Measurements from ENCODE around the gene FAM3A. TPM values are rescaled to one million over a fixed set of nuclear protein-coding genes. Genes with fewer than 3 reads are reported as not detected.

Gene FAM3A
- total and polyA plus RNA-seq, 3 experiments from 2014 or later: 28.4 to 29.6 (median 29.4) TPM

DNA sequence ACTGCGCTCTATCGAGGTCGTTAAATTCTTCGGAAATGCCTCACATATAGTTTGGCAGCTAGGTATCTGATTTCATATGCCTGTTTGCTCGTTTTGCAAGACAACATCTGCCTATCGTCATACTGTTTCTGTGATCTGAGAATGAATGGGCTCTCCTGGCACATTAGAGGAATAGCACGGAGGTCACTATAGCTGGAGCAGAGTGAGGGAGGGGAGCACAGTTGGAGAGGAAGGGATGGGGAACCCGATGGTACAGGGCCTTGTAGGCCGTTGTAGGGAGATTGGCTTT is 31.9 kb upstream of the FAM3A start:
- CTCF ChIA-PET: interaction anchor here (0.9 to 1.4 kb wide), 3 partner anchors 57 to 577 kb away, joined by 3 read pairs; partner anchors contain the start of genes HCFC1 and SLC10A3

DNA sequence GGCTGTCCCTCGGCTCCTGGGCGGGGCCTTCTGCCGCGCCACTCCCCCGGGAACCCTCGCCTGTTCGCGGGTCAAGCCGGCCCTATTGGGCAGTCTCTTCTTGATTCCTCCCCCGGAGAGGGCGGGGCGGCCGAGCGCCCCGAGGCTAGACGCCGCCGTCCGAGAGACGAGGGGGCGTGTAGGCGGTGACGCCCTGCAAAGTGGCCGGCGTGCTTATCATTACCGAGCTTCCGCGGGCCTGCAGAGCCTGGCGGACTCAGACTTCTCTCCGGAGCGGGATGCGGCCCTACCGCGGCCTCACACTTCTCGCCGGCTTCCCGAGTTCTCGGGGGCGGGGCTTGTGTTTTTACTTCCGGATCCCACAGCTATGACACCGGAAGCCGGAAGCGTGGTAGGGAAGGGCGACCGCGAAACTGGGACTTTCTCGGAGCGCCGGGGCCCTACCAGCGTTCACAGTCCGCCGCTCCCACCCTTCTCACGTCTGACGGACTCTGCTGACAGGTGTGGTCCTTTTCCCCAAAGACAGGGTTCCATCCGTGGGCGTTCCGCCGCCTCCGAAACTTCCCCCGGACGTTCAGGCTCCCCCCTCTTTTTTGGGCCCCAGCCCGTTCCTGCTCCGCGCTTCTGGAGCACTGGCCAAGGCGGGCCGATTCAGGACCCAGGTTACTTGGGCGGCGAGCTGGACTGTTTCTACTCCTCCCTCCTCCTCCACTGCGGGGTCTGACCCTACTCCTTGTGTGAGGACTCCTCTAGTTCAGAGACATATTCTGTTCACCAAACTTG is 31.4 kb upstream of the FAM3A start, which contains the start of gene IKBKG:
IKBKG (plus strand) TSS at position 376 of the 783 bp plus-strand sequence. CDS start 4,383 bp downstream, outside the sequence.
- H3K9me3 Mint-ChIP-seq: no peaks in the 10 kb centered on the region
- DNase-seq: peak; percentile 81 to 92 (median 92)
- Histone ChIP-seq H3K27me3 (ENCODE audit: insufficient read depth, low read length, poor library complexity, severe bottlenecking) (no peaks in the 10 kb centered on the region), H3K36me3 (ENCODE audit: insufficient read depth, low read length) (no peaks in the 10 kb centered on the region), H3K4me3 (ENCODE audit: low read length) (peak within 1 kb of the TSS; percentile 93), H3K9me3 (ENCODE audit: low read length) (no peaks in the 10 kb centered on the region), H3K4me1 (ENCODE audit: insufficient read depth, low read length) (peaks cover 51% of the 10 kb centered on the region), H3K27ac (ENCODE audit: low read depth, low read length) (peak within 1 kb of the TSS; percentile 88)
- H3K4me3 Mint-ChIP-seq: peak within 1 kb of the TSS; percentile 85 to 95 (median 87)
- POLR2A ChIA-PET: interaction anchor here (1.1 kb wide), 1 partner anchor 149 kb away, joined by 5 read pairs; the partner anchor contains the start of gene RPL10
- peaks cover 0 to 2% of the 10 kb centered on the region in 2 donors for H3K27me3 Mint-ChIP-seq
- CTCF ChIA-PET: interaction anchor here (0.9 to 1.4 kb wide), 3 partner anchors 57 to 576 kb away, joined by 3 read pairs; partner anchors contain the start of genes HCFC1 and SLC10A3
- H3K4me1 Mint-ChIP-seq: peaks cover 34 to 58% (median 51%) of the 10 kb centered on the region in 3 donors
- H3K36me3 Mint-ChIP-seq: peaks cover 0 to 37% (median 3%) of the 10 kb centered on the region in 3 donors
- H3K27ac Mint-ChIP-seq: peak within 1 kb of the TSS; percentile 91 to 97 (median 94)

More for the DNA sequence above, 31.9 kb upstream of the FAM3A start:
- Mint-ChIP-seq H3K36me3 (peaks cover 0 to 39% (median 3%) of the 10 kb centered on the region in 3 donors), H3K4me1 (peaks cover 30 to 53% (median 45%) of the 10 kb centered on the region in 3 donors), H3K27ac (peak overlapping the region; percentile 91 to 97 (median 94)), H3K9me3 (no peaks in the 10 kb centered on the region), H3K27me3 (peaks cover 0 to 2% of the 10 kb centered on the region in 2 donors), H3K4me3 (peak overlapping the region; percentile 85 to 95 (median 87))
- POLR2A ChIA-PET: interaction anchor here (1.1 kb wide), 1 partner anchor 150 kb away, joined by 5 read pairs; the partner anchor contains the start of gene RPL10
- H3K27ac ChIP-seq (ENCODE audit: low read depth, low read length): peak overlapping the region; percentile 88
- H3K4me1 ChIP-seq (ENCODE audit: insufficient read depth, low read length): peaks cover 45% of the 10 kb centered on the region
- no peak for DNase-seq
- no peaks in the 10 kb centered on the region for H3K9me3 ChIP-seq (ENCODE audit: low read length)
- H3K36me3 ChIP-seq (ENCODE audit: insufficient read depth, low read length): no peaks in the 10 kb centered on the region
- H3K4me3 ChIP-seq (ENCODE audit: low read length): peak overlapping the region; percentile 93
- H3K27me3 ChIP-seq (ENCODE audit: insufficient read depth, low read length, poor library complexity, severe bottlenecking): no peaks in the 10 kb centered on the region

DNA sequence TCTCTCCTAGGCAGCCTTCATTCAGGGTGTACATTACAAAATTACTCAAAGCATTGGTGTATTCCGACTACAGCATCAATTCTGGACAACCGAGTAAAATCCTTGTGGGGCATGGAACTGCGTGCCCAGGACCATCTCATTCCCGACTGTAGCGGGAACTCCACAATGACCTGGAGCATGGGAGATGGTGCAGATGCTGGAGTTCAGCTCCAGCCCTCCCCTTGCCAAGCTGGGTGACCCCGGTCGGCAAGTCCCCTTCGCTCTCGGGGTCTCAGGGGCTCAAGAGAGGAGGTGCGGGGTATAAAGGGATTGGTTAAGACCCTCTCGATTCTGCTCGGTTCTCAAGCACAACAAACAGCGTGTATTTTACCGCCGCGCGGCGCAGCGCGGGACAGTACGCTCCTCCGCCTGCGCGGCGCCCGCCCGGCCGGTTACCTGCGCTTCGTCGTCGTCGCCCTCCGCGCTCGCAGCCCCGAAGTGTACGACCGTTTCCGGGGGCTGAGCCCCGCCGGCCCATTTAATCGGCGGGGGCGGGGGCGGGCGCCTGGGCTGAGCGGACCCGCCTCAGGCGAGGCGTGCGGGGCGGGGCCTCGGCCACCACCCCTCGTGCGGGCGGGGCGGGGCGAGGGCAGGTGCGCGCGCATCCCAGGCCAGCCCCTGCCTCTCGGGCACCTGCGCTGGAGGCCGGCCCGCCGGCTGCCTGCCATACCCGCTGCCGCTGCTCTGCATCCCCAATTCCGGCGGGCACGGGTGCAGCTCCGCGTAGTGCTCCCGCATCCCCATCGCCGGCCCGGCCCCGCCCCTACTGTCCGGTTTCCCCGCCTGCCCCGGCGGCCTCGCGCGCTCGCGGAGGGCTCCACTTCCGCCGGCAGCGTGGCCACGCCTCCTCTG is 30.6 kb upstream of the FAM3A start, which contains the start of gene G6PD:
G6PD (minus strand) TSS at position 493 of the 891 bp plus-strand sequence. CDS start 691 bp downstream, outside the sequence.
- H3K4me3 Mint-ChIP-seq: peak within 1 kb of the TSS; percentile 85 to 95 (median 87)
- peaks cover 0 to 31% (median 3%) of the 10 kb centered on the region in 3 donors for H3K36me3 Mint-ChIP-seq
- Histone ChIP-seq H3K27me3 (ENCODE audit: insufficient read depth, low read length, poor library complexity, severe bottlenecking) (no peaks in the 10 kb centered on the region), H3K36me3 (ENCODE audit: insufficient read depth, low read length) (no peaks in the 10 kb centered on the region), H3K27ac (ENCODE audit: low read depth, low read length) (peak within 1 kb of the TSS; percentile 88), H3K9me3 (ENCODE audit: low read length) (no peaks in the 10 kb centered on the region), H3K4me3 (ENCODE audit: low read length) (peak within 1 kb of the TSS; percentile 93), H3K4me1 (ENCODE audit: insufficient read depth, low read length) (peaks cover 59% of the 10 kb centered on the region)
- peaks cover 39 to 59% (median 54%) of the 10 kb centered on the region in 3 donors for H3K4me1 Mint-ChIP-seq
- H3K27ac Mint-ChIP-seq: peak within 1 kb of the TSS; percentile 91 to 97 (median 94)
- ChIA-PET POLR2A (interaction anchor here (0.6 kb wide), 1 partner anchor 196 kb away, joined by 4 read pairs; no protein-coding TSS in a partner anchor), CTCF (interaction anchor here (1.1 to 1.4 kb wide), 2 partner anchors 202 to 576 kb away, joined by 3 read pairs; partner anchors contain the start of gene HCFC1)
- no peaks in the 10 kb centered on the region for H3K9me3 Mint-ChIP-seq
- peaks cover 0 to under 1% of the 10 kb centered on the region in 2 donors for H3K27me3 Mint-ChIP-seq
- DNase-seq: peak in 4 of 5 donors; percentile 76 to 87 (median 82)

DNA sequence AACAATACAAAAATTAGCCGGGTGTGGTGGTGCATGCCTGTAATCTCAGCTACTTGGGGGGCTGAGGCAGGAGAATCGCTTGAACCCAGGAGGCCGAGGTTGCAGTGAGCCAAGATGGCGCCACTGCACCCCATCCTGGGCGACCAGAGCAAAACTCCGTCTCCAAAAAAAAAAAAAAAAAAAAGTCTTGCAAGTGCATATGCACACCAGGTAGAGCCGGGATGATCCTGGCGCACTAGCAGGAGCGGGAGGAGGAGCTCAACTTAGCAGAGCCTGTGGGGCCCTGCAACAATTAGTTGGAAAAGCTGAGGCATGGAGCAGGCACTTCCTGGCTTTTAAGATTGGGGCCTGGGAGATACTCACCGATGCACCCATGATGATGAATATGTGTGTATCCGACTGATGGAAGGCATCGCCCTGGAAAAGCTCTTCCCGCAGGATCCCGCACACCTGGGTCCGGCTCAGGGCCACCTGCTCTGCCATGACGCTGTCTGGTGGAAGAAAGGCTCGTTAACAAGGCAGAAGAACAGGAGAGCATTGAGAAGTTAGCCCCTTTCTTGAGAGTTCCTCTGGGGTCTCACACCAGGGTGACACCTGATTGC is 29.7 kb upstream of the FAM3A start:
- peaks cover 0 to 28% (median 3%) of the 10 kb centered on the region in 3 donors for H3K36me3 Mint-ChIP-seq
- POLR2A ChIA-PET: interaction anchor here (0.5 to 0.6 kb wide), 2 partner anchors 168 to 195 kb away, joined by 4 to 6 read pairs; no protein-coding TSS in a partner anchor
- H3K27me3 Mint-ChIP-seq: no peaks in the 10 kb centered on the region
- Histone ChIP-seq H3K9me3 (ENCODE audit: low read length) (no peaks in the 10 kb centered on the region), H3K27me3 (ENCODE audit: insufficient read depth, low read length, poor library complexity, severe bottlenecking) (no peaks in the 10 kb centered on the region), H3K36me3 (ENCODE audit: insufficient read depth, low read length) (no peaks in the 10 kb centered on the region), H3K4me3 (ENCODE audit: low read length) (peak overlapping the region; percentile 77), H3K27ac (ENCODE audit: low read depth, low read length) (peak overlapping the region; percentile 61), H3K4me1 (ENCODE audit: insufficient read depth, low read length) (peaks cover 59% of the 10 kb centered on the region)
- CTCF ChIA-PET: no interaction called here
- peak overlapping the region; percentile 50 to 89 (median 74) for H3K27ac Mint-ChIP-seq
- peak overlapping the region; percentile 62 to 86 (median 70) for H3K4me3 Mint-ChIP-seq
- H3K4me1 Mint-ChIP-seq: peaks cover 39 to 58% (median 49%) of the 10 kb centered on the region in 3 donors
- peak in 1 of 5 donors; percentile 33 for DNase-seq
- H3K9me3 Mint-ChIP-seq: no peaks in the 10 kb centered on the region

DNA sequence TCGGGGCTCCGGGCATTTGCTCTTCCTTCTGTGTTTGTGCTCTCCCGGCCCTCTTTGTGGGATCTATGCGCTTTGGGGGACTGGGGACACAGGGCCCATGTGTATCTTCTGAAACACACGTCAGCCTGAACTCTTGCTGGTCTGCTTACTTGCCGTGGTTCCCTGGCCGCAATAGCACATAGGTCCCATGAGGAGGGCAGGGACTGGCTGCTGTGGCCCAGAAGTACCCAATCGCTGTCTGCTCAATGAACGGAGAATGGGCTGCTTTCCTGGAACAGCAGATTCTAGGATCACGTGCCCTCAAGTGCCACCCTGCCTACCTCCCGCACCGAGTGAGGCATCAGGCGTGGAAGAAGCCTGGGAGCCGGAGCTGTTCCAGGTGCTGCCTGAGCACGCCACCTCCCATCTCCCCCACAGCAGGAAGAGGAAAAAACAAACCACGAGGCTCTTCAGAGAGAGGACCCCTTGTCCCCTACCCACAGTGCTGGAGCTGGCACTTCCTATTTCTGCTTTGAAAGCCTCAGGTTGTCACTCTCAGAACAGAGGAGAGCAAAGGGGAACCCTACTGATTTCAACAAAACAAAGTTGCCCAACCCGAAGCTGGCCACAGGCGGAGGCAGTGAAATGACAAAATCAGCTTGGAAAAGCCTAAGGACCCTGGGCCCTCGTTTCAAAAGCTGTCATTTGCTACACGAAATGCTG is 26.8 kb upstream of the FAM3A start:
- H3K36me3 ChIP-seq (ENCODE audit: insufficient read depth, low read length): no peaks in the 10 kb centered on the region
- H3K9me3 ChIP-seq (ENCODE audit: low read length): no peaks in the 10 kb centered on the region
- peak in 3 of 5 donors; percentile 6 to 34 (median 26) for DNase-seq
- Mint-ChIP-seq H3K9me3 (no peaks in the 10 kb centered on the region), H3K4me1 (peaks cover 27 to 47% (median 38%) of the 10 kb centered on the region in 3 donors), H3K27me3 (no peaks in the 10 kb centered on the region), H3K27ac (peak overlapping the region; percentile 83 to 99 (median 93)), H3K4me3 (peak overlapping the region; percentile 68 to 90 (median 77)), H3K36me3 (peaks cover 0 to 26% (median 3%) of the 10 kb centered on the region in 3 donors)
- CTCF ChIA-PET: interaction anchor here (1.6 to 2.5 kb wide), 2 partner anchors 133 to 170 kb away, joined by 4 to 8 read pairs; no protein-coding TSS in a partner anchor
- no peak overlapping the region for H3K4me3 ChIP-seq (ENCODE audit: low read length)
- peaks cover 42% of the 10 kb centered on the region for H3K4me1 ChIP-seq (ENCODE audit: insufficient read depth, low read length)
- H3K27me3 ChIP-seq (ENCODE audit: insufficient read depth, low read length, poor library complexity, severe bottlenecking): no peaks in the 10 kb centered on the region
- peak overlapping the region; percentile 78 for H3K27ac ChIP-seq (ENCODE audit: low read depth, low read length)
- POLR2A ChIA-PET: interaction anchor here (0.6 to 1.7 kb wide), 2 partner anchors 139 to 144 kb away, joined by 4 to 7 read pairs; partner anchors contain the start of gene RPL10

DNA sequence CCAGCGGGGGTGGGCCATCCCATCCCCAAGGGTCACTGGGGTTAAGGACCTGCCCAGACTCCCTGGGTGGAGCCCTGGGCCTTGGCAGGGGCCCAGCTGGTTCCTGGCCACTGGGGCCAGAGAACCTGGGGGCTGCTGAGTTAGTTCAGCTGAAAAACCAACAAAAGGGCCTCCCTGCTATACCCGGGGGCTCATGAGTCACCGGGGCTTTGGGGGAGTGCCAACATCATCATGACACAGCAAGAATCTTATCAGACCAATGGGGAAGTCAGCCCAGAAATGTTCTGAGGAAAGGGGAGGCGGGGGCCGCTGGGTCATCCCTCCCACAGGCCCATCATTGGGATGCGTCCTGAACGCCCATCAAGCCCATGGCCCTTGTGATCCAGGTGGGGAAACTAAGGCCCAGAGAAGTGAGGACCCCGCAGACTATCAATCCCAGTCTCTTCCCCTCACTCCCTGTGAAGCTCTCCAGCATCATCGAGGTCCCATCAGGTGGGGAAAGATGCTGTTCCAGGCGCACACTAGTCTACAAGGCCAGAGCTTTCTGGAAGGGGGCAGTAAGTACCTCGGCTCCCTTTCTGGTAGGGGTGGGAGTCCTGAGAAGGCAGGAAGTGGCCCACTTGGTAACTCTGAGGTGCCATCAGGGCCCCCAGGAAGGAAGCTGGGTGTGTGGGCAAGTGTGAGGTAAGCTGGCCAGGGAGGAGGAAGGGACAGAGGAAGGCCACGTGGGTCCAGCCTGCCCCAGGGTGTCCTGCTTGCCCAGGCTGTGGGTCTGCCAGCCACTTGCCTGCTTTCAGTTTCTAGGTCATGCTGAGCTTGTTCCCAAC is 26.1 kb upstream of the FAM3A start:
- H3K4me3 Mint-ChIP-seq: peak overlapping the region; percentile 68 to 90 (median 77)
- peak overlapping the region; percentile 83 to 99 (median 93) for H3K27ac Mint-ChIP-seq

More for the DNA sequence above, 26.1 kb upstream of the FAM3A start:
- H3K27ac ChIP-seq (ENCODE audit: low read depth, low read length): peak overlapping the region; percentile 78
- DNase-seq: peak in 4 of 5 donors; percentile 3 to 59 (median 22)
- H3K4me1 Mint-ChIP-seq: peaks cover 26 to 46% (median 36%) of the 10 kb centered on the region in 3 donors
- no peaks in the 10 kb centered on the region for H3K9me3 ChIP-seq (ENCODE audit: low read length)
- POLR2A ChIA-PET: no interaction called here
- H3K9me3 Mint-ChIP-seq: no peaks in the 10 kb centered on the region
- no peak overlapping the region for H3K4me3 ChIP-seq (ENCODE audit: low read length)
- peaks cover 42% of the 10 kb centered on the region for H3K4me1 ChIP-seq (ENCODE audit: insufficient read depth, low read length)
- no peaks in the 10 kb centered on the region for H3K27me3 Mint-ChIP-seq
- CTCF ChIA-PET: interaction anchor here (1.6 to 2.5 kb wide), 2 partner anchors 132 to 169 kb away, joined by 4 to 8 read pairs; no protein-coding TSS in a partner anchor
- H3K36me3 Mint-ChIP-seq: peaks cover 0 to 23% (median 3%) of the 10 kb centered on the region in 3 donors
- H3K36me3 ChIP-seq (ENCODE audit: insufficient read depth, low read length): no peaks in the 10 kb centered on the region
- no peaks in the 10 kb centered on the region for H3K27me3 ChIP-seq (ENCODE audit: insufficient read depth, low read length, poor library complexity, severe bottlenecking)

Measured in CD8-positive, alpha-beta memory T cell (primary cell).